ENCODE results near the gene SAT2.
A peak's percentile ranks its signal among the peaks of the same experiment; 100 is the strongest.

SAT2 gene

DNA sequence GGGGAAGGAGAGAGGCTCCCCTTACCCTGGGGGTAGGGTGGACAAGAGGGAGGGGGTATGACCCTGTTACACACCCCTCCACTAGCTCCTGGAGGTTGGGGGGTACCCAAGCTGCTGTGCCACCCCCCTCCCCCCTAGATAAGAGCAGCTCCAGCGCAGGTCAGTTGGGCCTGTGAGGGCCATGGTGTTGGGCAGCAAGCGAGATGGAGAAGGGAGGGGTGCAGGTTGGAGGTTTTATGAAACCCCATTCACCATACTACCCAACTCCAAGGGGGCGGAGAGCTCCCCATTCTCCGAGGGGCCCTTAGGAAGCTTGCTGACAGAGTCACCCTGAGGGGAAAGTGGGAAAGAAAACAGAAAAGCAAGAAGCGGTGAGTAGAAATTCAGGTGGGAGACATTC is 36.0 kb downstream of the SAT2 start:
- WGBS, result 96% methylated on average over 2 of the region's 5 CpGs
- Histone ChIP-seq H3K4me1 (ENCODE audit: insufficient read depth, low read length) (peaks cover 14% of the 10 kb centered on the region), H3K36me3 (ENCODE audit: insufficient read depth, low read length) (peaks cover 65% of the 10 kb centered on the region), H3K27ac (ENCODE audit: low read depth, low read length) (peak overlapping the region; percentile 95), H3K9ac (ENCODE audit: low read depth, low read length) (peak overlapping the region; percentile 76; the same call in 1 of the 2 replicates), H3K4me3 (ENCODE audit: low read length) (no peak overlapping the region), H3K9me3 (ENCODE audit: insufficient read depth, low read depth, low read length) (no peaks in the 10 kb centered on the region), H3K27me3 (ENCODE audit: insufficient read depth, low read length) (no peaks in the 10 kb centered on the region)

DNA sequence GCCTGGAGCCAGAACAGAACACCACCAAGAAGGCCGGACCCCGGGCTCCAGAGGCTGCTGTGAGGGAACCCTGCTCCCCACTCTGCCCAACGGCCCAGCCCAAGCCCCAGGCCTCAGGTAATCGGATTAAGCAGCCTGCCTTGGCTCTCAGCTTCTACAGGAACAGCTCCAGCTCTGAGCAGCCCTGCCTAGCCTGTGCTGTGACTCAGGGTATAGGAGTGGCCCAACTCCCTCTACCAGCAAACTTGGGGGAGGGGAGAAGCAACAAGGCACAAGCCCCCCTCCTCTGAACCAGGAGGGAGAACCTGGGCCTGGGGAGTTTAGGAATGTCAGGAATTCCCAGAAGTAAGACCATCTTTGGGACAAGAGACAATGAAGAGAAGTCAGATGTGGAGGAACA is 36.9 kb downstream of the SAT2 start:
- 55% methylated on average over 4 of the region's 4 CpGs for WGBS
- H3K36me3 ChIP-seq (ENCODE audit: insufficient read depth, low read length), result peaks cover 63% of the 10 kb centered on the region
- H3K4me3 ChIP-seq (ENCODE audit: low read length), result peak overlapping the region; percentile 32
- no peaks in the 10 kb centered on the region for H3K27me3 ChIP-seq (ENCODE audit: insufficient read depth, low read length)
- H3K9me3 ChIP-seq (ENCODE audit: insufficient read depth, low read depth, low read length), result no peaks in the 10 kb centered on the region
- H3K4me1 ChIP-seq (ENCODE audit: insufficient read depth, low read length), result peaks cover 14% of the 10 kb centered on the region
- peak overlapping the region; percentile 76 for H3K9ac ChIP-seq (ENCODE audit: low read depth, low read length)
- peak overlapping the region; percentile 95 for H3K27ac ChIP-seq (ENCODE audit: low read depth, low read length)

DNA sequence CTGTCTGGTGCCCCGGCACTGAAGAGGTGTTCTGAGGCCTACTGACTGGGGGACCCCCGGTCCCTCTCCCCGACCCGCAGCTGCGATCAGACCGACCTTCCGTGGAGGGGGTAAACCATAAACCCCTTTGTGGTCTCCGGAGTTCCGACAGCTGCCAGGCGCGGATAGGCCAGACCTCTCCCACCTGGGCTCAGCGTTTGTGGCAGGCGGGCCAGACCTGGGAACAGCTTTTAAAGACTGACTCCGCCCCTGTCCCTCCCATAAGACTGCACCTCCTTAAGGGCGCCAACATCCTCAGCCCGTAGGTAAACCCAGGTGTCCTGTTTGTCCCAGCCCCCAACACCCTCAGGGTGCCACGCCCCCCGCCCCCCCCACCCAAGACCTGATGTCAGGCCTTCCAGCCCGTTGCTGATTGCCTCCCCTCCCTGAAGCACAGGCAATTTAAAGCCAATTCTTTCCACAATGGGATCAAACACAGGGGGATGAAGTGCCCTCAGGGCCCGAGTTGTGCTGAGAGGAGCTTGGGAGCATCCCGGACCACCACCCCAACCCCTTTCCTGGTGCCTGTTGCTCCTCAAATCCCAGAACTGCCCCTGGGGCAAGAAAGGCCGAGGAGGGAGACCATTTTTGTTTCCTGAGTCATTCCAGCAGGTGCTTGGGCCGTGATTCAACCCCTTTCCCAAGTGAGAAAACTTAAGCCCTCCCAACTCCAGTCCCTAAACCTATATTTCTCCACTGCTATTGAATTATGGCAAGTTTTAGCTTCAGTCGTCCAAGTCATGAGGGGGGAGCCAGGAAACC is 37.5 kb downstream of the SAT2 start, which contains the start of gene SOX15:
Gene SOX15, minus strand, starts transcription at position 204 of the 801 bp plus-strand sequence. CDS start 418 bp downstream, outside the sequence.
- Histone ChIP-seq H3K4me3 (ENCODE audit: low read length) (peak within 1 kb of the TSS; percentile 72), H3K36me3 (ENCODE audit: insufficient read depth, low read length) (peaks cover 60% of the 10 kb centered on the region), H3K4me1 (ENCODE audit: insufficient read depth, low read length) (peaks cover 14% of the 10 kb centered on the region), H3K9me3 (ENCODE audit: insufficient read depth, low read depth, low read length) (no peaks in the 10 kb centered on the region), H3K9ac (ENCODE audit: low read depth, low read length) (peak within 1 kb of the TSS; percentile 76), H3K27ac (ENCODE audit: low read depth, low read length) (peak within 1 kb of the TSS; percentile 95), H3K27me3 (ENCODE audit: insufficient read depth, low read length) (no peaks in the 10 kb centered on the region)
- WGBS, result 32% methylated on average over 24 of the region's 24 CpGs

DNA sequence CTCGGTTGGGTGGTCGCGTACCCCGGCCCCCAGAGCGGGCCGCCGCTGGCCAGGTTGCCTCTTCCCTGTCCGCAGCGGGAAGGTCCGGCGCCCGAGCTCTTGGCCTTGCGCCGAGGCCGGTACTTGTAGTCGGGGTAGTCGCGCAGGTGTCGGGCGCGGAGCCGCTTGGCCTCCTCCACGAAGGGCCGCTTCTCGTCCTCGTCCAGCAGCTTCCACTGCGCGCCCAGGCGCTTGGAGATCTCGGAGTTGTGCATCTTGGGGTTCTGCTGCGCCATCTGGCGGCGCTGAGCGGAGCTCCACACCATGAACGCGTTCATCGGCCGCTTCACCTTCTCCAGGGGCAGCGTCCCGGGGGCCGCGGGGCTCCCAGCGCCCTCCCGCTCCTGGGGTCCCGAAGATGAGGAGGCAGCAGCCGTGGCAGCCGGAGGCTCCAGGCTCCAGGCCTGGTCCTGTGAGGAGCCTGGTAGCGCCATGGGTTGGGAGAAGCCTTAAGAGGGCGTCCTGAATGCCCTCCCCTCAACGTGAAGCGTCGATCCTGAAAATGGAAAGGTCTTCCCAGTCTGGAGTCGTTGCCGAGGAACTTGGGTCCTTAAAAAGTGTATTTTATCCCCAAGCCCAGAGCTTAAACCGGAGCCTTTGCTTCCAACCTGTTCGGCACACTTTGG is 38.3 kb downstream of the SAT2 start:
- Histone ChIP-seq H3K36me3 (ENCODE audit: insufficient read depth, low read length) (peaks cover 54% of the 10 kb centered on the region), H3K4me3 (ENCODE audit: low read length) (peak overlapping the region; percentile 72), H3K27ac (ENCODE audit: low read depth, low read length) (peak overlapping the region; percentile 81), H3K9ac (ENCODE audit: low read depth, low read length) (peak overlapping the region; percentile 76), H3K9me3 (ENCODE audit: insufficient read depth, low read depth, low read length) (no peaks in the 10 kb centered on the region), H3K27me3 (ENCODE audit: insufficient read depth, low read length) (no peaks in the 10 kb centered on the region), H3K4me1 (ENCODE audit: insufficient read depth, low read length) (peaks cover 14% of the 10 kb centered on the region)
- WGBS, result 31% methylated on average over 56 of the region's 56 CpGs

DNA sequence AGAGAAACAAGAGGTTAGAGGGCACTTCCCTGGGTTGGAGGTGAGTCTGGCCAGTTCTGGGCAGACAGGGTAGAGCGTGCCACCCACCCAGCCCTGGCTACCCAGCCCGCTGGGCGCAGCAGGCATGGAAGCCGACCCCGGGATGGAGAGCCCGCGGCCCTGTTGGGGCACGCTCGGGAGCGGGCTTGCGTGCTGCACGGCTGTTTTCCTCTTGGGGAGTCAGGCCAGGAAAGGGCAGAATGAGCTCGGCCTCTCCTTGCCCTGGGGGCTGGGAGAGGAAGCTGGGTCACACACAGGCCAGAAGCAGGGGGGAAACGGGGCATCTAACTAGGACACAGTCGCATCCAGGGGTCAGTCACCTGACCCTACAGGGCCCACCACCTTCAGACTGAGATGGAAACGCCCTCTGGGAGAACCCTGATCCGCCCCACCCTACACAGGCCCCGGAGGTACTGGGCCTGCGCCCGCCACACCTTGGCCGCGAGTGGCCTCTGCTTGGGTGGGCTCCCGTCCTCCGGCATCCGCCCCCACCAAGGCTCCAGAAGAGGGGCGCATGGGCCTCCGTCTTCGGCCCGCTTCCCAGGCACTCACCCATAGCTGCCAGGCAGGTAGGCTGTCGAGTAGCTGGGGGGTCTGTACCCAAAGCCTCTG is 38.9 kb downstream of the SAT2 start:
- Histone ChIP-seq H3K4me3 (ENCODE audit: low read length) (peak overlapping the region; percentile 72), H3K36me3 (ENCODE audit: insufficient read depth, low read length) (peaks cover 47% of the 10 kb centered on the region), H3K9me3 (ENCODE audit: insufficient read depth, low read depth, low read length) (no peaks in the 10 kb centered on the region), H3K4me1 (ENCODE audit: insufficient read depth, low read length) (peaks cover 14% of the 10 kb centered on the region), H3K27me3 (ENCODE audit: insufficient read depth, low read length) (no peaks in the 10 kb centered on the region), H3K9ac (ENCODE audit: low read depth, low read length) (peak overlapping the region; percentile 76), H3K27ac (ENCODE audit: low read depth, low read length) (peak overlapping the region; percentile 81; the same call in 1 of the 2 replicates)
- 71% methylated on average over 30 of the region's 30 CpGs for WGBS

DNA sequence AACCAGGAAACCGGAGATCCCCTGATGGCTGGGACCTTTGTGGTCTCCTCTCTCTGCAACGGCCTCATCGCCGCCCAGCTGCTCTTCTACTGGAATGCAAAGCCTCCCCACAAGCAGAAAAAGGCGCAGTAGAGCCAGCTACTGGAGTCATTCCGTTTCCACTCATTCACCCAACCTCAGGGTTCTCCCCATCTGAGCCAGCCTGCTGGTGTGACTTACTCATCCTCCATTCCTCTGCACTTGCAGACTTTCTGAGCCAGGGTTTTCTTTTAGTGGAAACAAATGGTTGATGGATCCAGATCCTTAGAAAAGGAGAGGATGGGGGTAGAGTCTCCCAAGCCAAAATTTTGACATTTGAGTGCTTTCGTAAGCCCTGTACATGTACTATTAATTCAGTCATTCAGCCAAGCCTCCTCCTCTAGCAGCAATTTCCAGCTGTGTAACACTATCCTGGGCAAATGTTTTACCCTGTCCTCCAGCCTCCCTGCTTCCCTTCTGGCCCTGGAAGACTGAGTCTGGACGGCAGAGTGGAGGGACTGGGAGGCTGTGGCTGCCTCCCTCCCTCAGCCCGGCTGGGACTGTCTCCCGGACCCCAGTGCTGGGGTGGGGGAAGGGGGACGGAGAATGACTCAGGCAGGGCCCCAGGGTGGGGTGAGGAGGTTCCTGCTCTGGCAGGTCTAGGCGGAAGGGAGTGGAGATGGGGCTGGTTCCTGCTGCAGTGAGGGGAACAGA is 40.0 kb downstream of the SAT2 start:
- H3K4me1 ChIP-seq (ENCODE audit: insufficient read depth, low read length), result peaks cover 14% of the 10 kb centered on the region
- H3K27ac ChIP-seq (ENCODE audit: low read depth, low read length), result no peak overlapping the region
- peak overlapping the region; percentile 72 for H3K4me3 ChIP-seq (ENCODE audit: low read length)
- no peak overlapping the region for H3K9ac ChIP-seq (ENCODE audit: low read depth, low read length)
- WGBS, result 74% methylated on average over 12 of the region's 12 CpGs
- H3K9me3 ChIP-seq (ENCODE audit: insufficient read depth, low read depth, low read length), result no peaks in the 10 kb centered on the region
- H3K27me3 ChIP-seq (ENCODE audit: insufficient read depth, low read length), result no peaks in the 10 kb centered on the region
- peaks cover 36% of the 10 kb centered on the region for H3K36me3 ChIP-seq (ENCODE audit: insufficient read depth, low read length)

DNA sequence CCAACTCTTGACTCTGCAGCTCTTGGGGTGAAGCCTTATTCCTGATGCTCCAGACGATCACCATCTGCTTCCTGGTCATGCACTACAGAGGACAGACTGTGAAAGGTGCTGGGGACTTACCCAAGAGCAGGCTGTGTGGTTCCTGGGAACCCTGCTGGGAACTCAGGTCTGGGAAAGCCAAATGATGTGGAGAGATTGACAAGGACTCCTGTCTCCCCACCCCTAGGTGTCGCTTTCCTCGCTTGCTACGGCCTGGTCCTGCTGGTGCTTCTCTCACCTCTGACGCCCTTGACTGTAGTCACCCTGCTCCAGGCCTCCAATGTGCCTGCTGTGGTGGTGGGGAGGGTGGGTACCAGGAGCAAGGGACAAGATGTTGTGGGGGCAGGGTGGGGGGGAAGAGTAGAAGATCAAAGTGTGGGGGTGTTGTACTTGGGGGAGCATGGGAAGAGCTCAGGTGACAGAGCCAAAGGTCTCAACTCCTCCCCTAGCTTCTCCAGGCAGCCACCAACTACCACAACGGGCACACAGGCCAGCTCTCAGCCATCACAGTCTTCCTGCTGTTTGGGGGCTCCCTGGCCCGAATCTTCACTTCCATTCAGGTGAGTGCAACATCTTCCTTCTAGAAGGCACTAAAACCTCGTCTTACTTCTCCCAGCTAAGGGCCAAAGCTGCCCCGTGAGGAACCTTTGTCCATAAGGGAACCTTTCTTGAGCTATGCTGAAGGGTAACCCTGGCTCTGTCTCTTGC is 40.8 kb downstream of the SAT2 start:
- Histone ChIP-seq H3K9me3 (ENCODE audit: insufficient read depth, low read depth, low read length) (no peaks in the 10 kb centered on the region), H3K4me3 (ENCODE audit: low read length) (no peak overlapping the region), H3K4me1 (ENCODE audit: insufficient read depth, low read length) (peaks cover 14% of the 10 kb centered on the region), H3K9ac (ENCODE audit: low read depth, low read length) (no peak overlapping the region), H3K27ac (ENCODE audit: low read depth, low read length) (no peak overlapping the region), H3K27me3 (ENCODE audit: insufficient read depth, low read length) (no peaks in the 10 kb centered on the region), H3K36me3 (ENCODE audit: insufficient read depth, low read length) (peaks cover 29% of the 10 kb centered on the region)
- WGBS, result 84% methylated on average over 9 of the region's 9 CpGs

DNA sequence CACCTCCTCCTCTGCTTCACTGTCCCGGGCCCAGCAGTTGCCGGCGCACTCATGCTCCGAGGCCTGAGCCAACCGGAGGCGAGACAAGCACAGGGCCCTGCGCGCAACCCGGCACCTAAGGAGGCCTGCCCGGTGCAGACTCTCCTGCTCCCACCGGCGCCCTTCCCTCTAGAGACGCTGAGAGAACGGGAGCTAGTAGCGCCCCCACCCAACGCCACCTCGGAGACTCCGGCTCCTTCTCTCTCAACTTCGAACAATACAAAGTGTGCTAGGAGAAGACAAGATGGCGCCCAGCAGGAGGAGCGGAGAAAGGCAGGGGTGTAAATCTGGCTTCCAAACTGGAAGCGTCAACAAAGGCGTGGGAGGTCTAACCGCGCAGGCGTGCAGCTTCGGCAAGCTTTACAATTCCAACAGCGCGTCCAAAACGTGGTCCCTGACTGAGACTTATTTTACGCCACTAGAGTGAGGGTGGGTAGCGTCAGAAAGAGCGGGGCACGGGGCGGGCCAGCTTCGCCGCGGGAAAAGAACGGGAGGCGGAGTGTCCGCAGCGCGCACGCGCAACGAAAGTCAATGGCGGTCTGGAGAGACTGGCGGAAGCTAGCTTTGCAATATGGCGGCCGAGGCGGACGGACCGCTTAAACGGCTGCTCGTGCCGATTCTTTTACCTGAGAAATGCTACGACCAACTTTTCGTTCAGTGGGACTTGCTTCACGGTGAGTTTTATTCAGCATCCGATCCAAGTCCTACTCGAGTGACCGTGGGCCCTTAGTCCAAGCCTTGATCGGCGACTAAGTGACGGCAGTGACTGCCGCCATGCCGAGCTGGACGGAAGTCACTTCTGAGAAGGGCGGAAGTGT is 44.1 kb downstream of the SAT2 start, which contains the start of gene MPDU1:
Gene MPDU1, plus strand, starts transcription at position 600 of the 857 bp plus-strand sequence. Its CDS starts 11 bp downstream, at position 611.
- Histone ChIP-seq H3K4me1 (ENCODE audit: insufficient read depth, low read length) (no peaks in the 10 kb centered on the region; the same call in 1 of the 2 replicates), H3K27me3 (ENCODE audit: insufficient read depth, low read length) (no peaks in the 10 kb centered on the region), H3K9ac (ENCODE audit: low read depth, low read length) (peak within 1 kb of the TSS; percentile 98), H3K27ac (ENCODE audit: low read depth, low read length) (peak within 1 kb of the TSS; percentile 98), H3K9me3 (ENCODE audit: insufficient read depth, low read depth, low read length) (no peaks in the 10 kb centered on the region), H3K4me3 (ENCODE audit: low read length) (peak within 1 kb of the TSS; percentile 80), H3K36me3 (ENCODE audit: insufficient read depth, low read length) (peaks cover 28% of the 10 kb centered on the region)
- 64% methylated on average over 69 of the region's 69 CpGs for WGBS

DNA sequence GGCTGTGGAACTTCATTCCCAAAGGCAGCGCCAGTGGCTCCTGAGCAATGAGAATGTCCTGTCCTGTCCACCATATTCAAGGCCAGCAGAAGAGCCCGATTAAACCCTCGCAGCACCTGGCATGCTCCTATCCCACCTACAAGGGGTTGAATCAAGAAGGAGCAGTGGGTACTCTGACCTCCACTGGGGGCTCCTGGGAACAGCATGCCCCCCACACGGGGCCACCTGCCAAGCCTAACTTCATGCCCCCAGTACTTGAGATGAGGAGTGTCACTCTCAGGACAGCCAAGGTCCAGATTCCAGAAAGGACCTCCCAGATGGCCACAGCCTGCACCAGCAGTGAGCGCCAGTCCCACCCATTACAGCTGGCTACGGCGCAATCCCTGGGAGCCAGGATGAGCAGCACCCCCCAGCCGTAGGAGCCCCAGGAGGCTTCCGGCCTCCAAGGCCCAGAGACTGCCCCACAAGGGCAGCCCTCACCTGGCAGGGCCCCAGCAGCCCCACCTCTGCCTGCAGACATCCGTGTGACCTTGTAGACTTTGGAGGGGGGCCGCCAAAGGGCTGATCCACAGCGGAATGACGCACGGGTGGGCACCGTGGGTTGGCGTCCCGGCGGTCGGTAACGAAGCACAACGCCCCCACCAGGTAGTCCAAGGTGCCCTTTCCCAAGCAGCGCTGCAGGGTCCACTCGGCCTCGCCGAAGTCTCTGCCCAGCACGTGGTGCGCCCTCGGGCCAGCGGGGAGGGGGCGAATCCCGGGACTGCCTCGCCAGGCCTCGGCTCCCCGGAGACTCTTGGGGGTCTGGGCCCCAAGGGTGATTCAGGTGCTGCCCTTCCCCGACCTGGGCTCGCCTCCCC is 45.0 kb downstream of the SAT2 start:
- peak overlapping the region; percentile 80 for H3K4me3 ChIP-seq (ENCODE audit: low read length)
- peak overlapping the region; percentile 98 for H3K27ac ChIP-seq (ENCODE audit: low read depth, low read length)
- 93% methylated on average over 36 of the region's 36 CpGs for WGBS
- peaks cover 33% of the 10 kb centered on the region for H3K36me3 ChIP-seq (ENCODE audit: insufficient read depth, low read length)
- no peaks in the 10 kb centered on the region for H3K9me3 ChIP-seq (ENCODE audit: insufficient read depth, low read depth, low read length)
- no peaks in the 10 kb centered on the region; the same call in 1 of the 2 replicates for H3K4me1 ChIP-seq (ENCODE audit: insufficient read depth, low read length)
- H3K27me3 ChIP-seq (ENCODE audit: insufficient read depth, low read length), result no peaks in the 10 kb centered on the region
- H3K9ac ChIP-seq (ENCODE audit: low read depth, low read length), result peak overlapping the region; percentile 98
